Neural progenitor cell (in vitro differentiated cells): ENCODE results near the gene PAM16. TPM values are rescaled to one million over a fixed set of nuclear protein-coding genes. Genes with fewer than 3 reads are reported as not detected.

Experiments
- DNase-seq: peaks from one replicate; pipeline ENCODE4 v3.0.0-alpha.2; 2016; ENCODE audit warnings: low spot score
- H2AFZ ChIP-seq: fragments of 200-600 bp; sonication (generic); replicated peaks from 2 replicates; pipeline ENCODE4 v1.6.1; 2016; ENCODE audit warnings: antibody characterized with exemption
- H3F3A ChIP-seq: fragments of 200-600 bp; sonication (generic); 2 replicates; pipeline ENCODE4 v1.6.1; 2016; ENCODE audit warnings: antibody characterized with exemption, low read depth
- H3K27ac ChIP-seq: fragments of 200-600 bp; sonication (generic); 2 replicates; pipeline ENCODE4 v1.5.1; 2016; ENCODE audit warnings: mild to moderate bottlenecking
- H3K27me3 ChIP-seq: fragments of 200-600 bp; sonication (generic); 2 replicates; pipeline ENCODE4 v1.6.1; 2016; ENCODE audit warnings: mild to moderate bottlenecking, moderate library complexity
- H3K36me3 ChIP-seq: fragments of 200-600 bp; sonication (generic); 2 replicates; pipeline ENCODE4 v1.5.1; 2016
- H3K4me1 ChIP-seq: fragments of 200-600 bp; sonication (generic); 2 replicates; pipeline ENCODE4 v1.6.1; 2016; ENCODE audit warnings: mixed run types
- H3K4me2 ChIP-seq: fragments of 200-600 bp; sonication (generic); 2 replicates; pipeline ENCODE4 v1.6.1; 2016
- H3K4me3 ChIP-seq: fragments of 200-600 bp; sonication (generic); 2 replicates; pipeline ENCODE4 v1.5.1; 2016
- H3K79me2 ChIP-seq: fragments of 200-600 bp; sonication (generic); 2 replicates; pipeline ENCODE4 v1.6.1; 2016; ENCODE audit warnings: low read depth
- H3K9ac ChIP-seq: fragments of 200-600 bp; sonication (generic); 2 replicates; pipeline ENCODE4 v1.6.1; 2016
- H3K9me3 ChIP-seq: fragments of 200-600 bp; sonication (generic); 2 replicates; pipeline ENCODE4 v1.5.1; 2016; ENCODE audit warnings: low read depth
- H4K20me1 ChIP-seq: fragments of 200-600 bp; sonication (generic); 2 replicates; pipeline ENCODE4 v1.6.1; 2016; ENCODE audit warnings: low read depth
- H3K27ac Mint-ChIP-seq: 3 replicates; pipeline ENCODE4 v1.8.0; 2021; ENCODE audit warnings: mixed read lengths
- H3K27me3 Mint-ChIP-seq: 2 replicates; pipeline ENCODE4 v1.8.0; 2022; ENCODE audit warnings: low read depth, mild to moderate bottlenecking, inconsistent platforms, moderate library complexity, mixed read lengths; ENCODE audit not compliant: insufficient read depth
- H3K36me3 Mint-ChIP-seq: 3 replicates; pipeline ENCODE4 v1.8.0; 2021; ENCODE audit warnings: mixed read lengths
- H3K4me1 Mint-ChIP-seq: 3 replicates; pipeline ENCODE4 v1.8.0; 2021; ENCODE audit warnings: mixed read lengths
- H3K4me3 Mint-ChIP-seq: 3 replicates; pipeline ENCODE4 v1.8.0; 2021; ENCODE audit warnings: mild to moderate bottlenecking, moderate library complexity, mixed read lengths
- H3K9me3 Mint-ChIP-seq: 3 replicates; pipeline ENCODE4 v1.8.0; 2020; ENCODE audit warnings: mixed read lengths
- CTCF ChIP-seq: fragments of 200-600 bp; sonication (generic); IDR thresholded peaks from 2 replicates; pipeline ENCODE4 v1.5.1; 2017; ENCODE audit warnings: antibody characterized with exemption, mild to moderate bottlenecking
- EZH2 ChIP-seq: fragments of 200-600 bp; sonication (generic); IDR thresholded peaks from 2 replicates; pipeline ENCODE4 v1.6.1; 2017; ENCODE audit warnings: antibody characterized with exemption, mild to moderate bottlenecking, moderate library complexity
- EZH2phosphoT487 ChIP-seq: fragments of 200-600 bp; sonication (generic); IDR thresholded peaks from 2 replicates; pipeline ENCODE4 v1.6.1; 2017; ENCODE audit warnings: antibody characterized with exemption
- total RNA-seq: library from RNA; depleted of rRNA; stranded (reverse); fragments of >200 nt; gene quantifications from 2 replicates; pipeline ENCODE4 v1.2.3, GENCODE V29; 2015; ENCODE audit warnings: low replicate concordance

PAM16 gene
- total RNA-seq, 1 donor from 2014 or later = 17.0 TPM

- Mint-ChIP-seq H3K27me3 (peaks cover 2% of the 10 kb centered on the region), H3K36me3 (peaks cover 4% of the 10 kb centered on the region), H3K9me3 (no peaks in the 10 kb centered on the region), H3K4me1 (peaks cover 14% of the 10 kb centered on the region), H3K4me3 (no peak overlapping the region), H3K27ac (no peak overlapping the region)
- Histone ChIP-seq H3K79me2 (peaks cover 14% of the 10 kb centered on the region), H4K20me1 (peaks cover 37% of the 10 kb centered on the region), H3K4me3 (no peak overlapping the region), H3F3A (peaks cover 7% of the 10 kb centered on the region), H3K36me3 (no peaks in the 10 kb centered on the region), H2AFZ (no peak overlapping the region), H3K27me3 (no peaks in the 10 kb centered on the region), H3K4me2 (no peak overlapping the region), H3K9me3 (no peaks in the 10 kb centered on the region), H3K9ac (no peak overlapping the region), H3K27ac (no peak overlapping the region), H3K4me1 (peaks cover 4% of the 10 kb centered on the region)
- DNase-seq = no peak
- TF ChIP-seq EZH2 (no peak), CTCF (no peak), EZH2phosphoT487 (no peak)
Observed at GRCh38 chr16:4333308-4333638, 17.8 kb downstream of the PAM16 start.

GRCh38 chr16:4332623-4333307 is 18.4 kb downstream of the PAM16 start:
- Histone ChIP-seq H3K9ac (no peak overlapping the region), H2AFZ (no peak overlapping the region), H3F3A (peaks cover 12% of the 10 kb centered on the region), H3K4me1 (peaks cover 4% of the 10 kb centered on the region), H3K9me3 (no peaks in the 10 kb centered on the region), H3K79me2 (peaks cover 15% of the 10 kb centered on the region), H3K27ac (no peak overlapping the region), H3K27me3 (no peaks in the 10 kb centered on the region), H4K20me1 (peaks cover 37% of the 10 kb centered on the region), H3K36me3 (no peaks in the 10 kb centered on the region), H3K4me3 (no peak overlapping the region), H3K4me2 (no peak overlapping the region)
- TF ChIP-seq EZH2 (no peak), CTCF (no peak), EZH2phosphoT487 (no peak)
- Mint-ChIP-seq H3K4me3 (no peak overlapping the region), H3K9me3 (no peaks in the 10 kb centered on the region), H3K36me3 (peaks cover 4% of the 10 kb centered on the region), H3K27ac (no peak overlapping the region), H3K4me1 (peaks cover 16% of the 10 kb centered on the region), H3K27me3 (peaks cover 2% of the 10 kb centered on the region)
- no peak for DNase-seq

GRCh38 chr16:4332083-4332482 is 19.0 kb downstream of the PAM16 start:
- H3K9me3 Mint-ChIP-seq = no peaks in the 10 kb centered on the region
- H3K9me3 ChIP-seq = no peaks in the 10 kb centered on the region
- no peak overlapping the region for H3K4me2 ChIP-seq
- no peak for TF ChIP-seq CTCF
- no peak overlapping the region for H2AFZ ChIP-seq
- no peaks in the 10 kb centered on the region for H3K36me3 ChIP-seq
- H3K27me3 Mint-ChIP-seq = peaks cover 2% of the 10 kb centered on the region
- H3K9ac ChIP-seq = no peak overlapping the region
- peaks cover 15% of the 10 kb centered on the region for H3F3A ChIP-seq
- peaks cover 15% of the 10 kb centered on the region for H3K79me2 ChIP-seq
- H4K20me1 ChIP-seq = peaks cover 40% of the 10 kb centered on the region
- no peak overlapping the region for H3K27ac Mint-ChIP-seq
- H3K27me3 ChIP-seq = no peaks in the 10 kb centered on the region
- H3K36me3 Mint-ChIP-seq = peaks cover 4% of the 10 kb centered on the region
- peaks cover 4% of the 10 kb centered on the region for H3K4me1 ChIP-seq
- no peak overlapping the region for H3K27ac ChIP-seq
- no peak for DNase-seq
- H3K4me3 ChIP-seq = no peak overlapping the region
- H3K4me1 Mint-ChIP-seq = peaks cover 17% of the 10 kb centered on the region
- H3K4me3 Mint-ChIP-seq = no peak overlapping the region
